Progenitor cell of endocrine pancreas (in vitro differentiated cells): ENCODE measurements around the gene OGA. TPM values are rescaled to one million over a fixed set of nuclear protein-coding genes. Genes with fewer than 3 reads are reported as not detected.

Experiments used
- DNase-seq: peaks from one replicate; pipeline ENCODE4 v3.0.0; 2021; ENCODE audit warnings: low spot score; ENCODE audit not compliant: unreplicated experiment
- H3K27ac Mint-ChIP-seq: 2 replicates; pipeline ENCODE4 v1.8.0; 2021; ENCODE audit warnings: mild to moderate bottlenecking, moderate library complexity, mixed read lengths
- H3K27me3 Mint-ChIP-seq: 2 replicates; pipeline ENCODE4 v1.8.0; 2021; ENCODE audit warnings: mixed read lengths
- H3K36me3 Mint-ChIP-seq: 2 replicates; pipeline ENCODE4 v1.8.0; 2022; ENCODE audit warnings: mixed read lengths; ENCODE audit not compliant: insufficient read depth
- H3K4me1 Mint-ChIP-seq: 2 replicates; pipeline ENCODE4 v1.8.0; 2021; ENCODE audit warnings: low read depth, mixed read lengths
- H3K4me3 Mint-ChIP-seq: 2 replicates; pipeline ENCODE4 v1.8.0; 2021; ENCODE audit warnings: low read depth, mild to moderate bottlenecking, moderate library complexity, mixed read lengths
- H3K9me3 Mint-ChIP-seq: 2 replicates; pipeline ENCODE4 v1.8.0; 2021; ENCODE audit warnings: low read depth, mixed read lengths
- total RNA-seq: library from RNA; stranded (reverse); gene quantifications from 2 replicates; pipeline ENCODE4 v1.2.1, GENCODE V29; 2021
- TF ChIP-seq, protein P1 (sequence below): fragments of 200-600 bp; sonication (generic); IDR thresholded peaks from one replicate; pipeline ENCODE4 v1.5.0; 2021; ENCODE audit warnings: antibody characterized with exemption, mild to moderate bottlenecking; ENCODE audit not compliant: unreplicated experiment

Gene OGA
- total RNA-seq, 1 donor from 2014 or later: 148 TPM

GRCh38 chr10:101741938-101742337, 76.3 kb downstream of the OGA start:
- DNase-seq: no peak
- TF ChIP-seq, protein P1, sequence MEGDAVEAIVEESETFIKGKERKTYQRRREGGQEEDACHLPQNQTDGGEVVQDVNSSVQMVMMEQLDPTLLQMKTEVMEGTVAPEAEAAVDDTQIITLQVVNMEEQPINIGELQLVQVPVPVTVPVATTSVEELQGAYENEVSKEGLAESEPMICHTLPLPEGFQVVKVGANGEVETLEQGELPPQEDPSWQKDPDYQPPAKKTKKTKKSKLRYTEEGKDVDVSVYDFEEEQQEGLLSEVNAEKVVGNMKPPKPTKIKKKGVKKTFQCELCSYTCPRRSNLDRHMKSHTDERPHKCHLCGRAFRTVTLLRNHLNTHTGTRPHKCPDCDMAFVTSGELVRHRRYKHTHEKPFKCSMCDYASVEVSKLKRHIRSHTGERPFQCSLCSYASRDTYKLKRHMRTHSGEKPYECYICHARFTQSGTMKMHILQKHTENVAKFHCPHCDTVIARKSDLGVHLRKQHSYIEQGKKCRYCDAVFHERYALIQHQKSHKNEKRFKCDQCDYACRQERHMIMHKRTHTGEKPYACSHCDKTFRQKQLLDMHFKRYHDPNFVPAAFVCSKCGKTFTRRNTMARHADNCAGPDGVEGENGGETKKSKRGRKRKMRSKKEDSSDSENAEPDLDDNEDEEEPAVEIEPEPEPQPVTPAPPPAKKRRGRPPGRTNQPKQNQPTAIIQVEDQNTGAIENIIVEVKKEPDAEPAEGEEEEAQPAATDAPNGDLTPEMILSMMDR: no peak
- Mint-ChIP-seq H3K4me1 (peaks cover 6% of the 10 kb centered on the region), H3K4me3 (no peak overlapping the region), H3K27me3 (peaks cover 24% of the 10 kb centered on the region), H3K36me3 (no peaks in the 10 kb centered on the region), H3K9me3 (no peaks in the 10 kb centered on the region), H3K27ac (no peak overlapping the region)

DNA sequence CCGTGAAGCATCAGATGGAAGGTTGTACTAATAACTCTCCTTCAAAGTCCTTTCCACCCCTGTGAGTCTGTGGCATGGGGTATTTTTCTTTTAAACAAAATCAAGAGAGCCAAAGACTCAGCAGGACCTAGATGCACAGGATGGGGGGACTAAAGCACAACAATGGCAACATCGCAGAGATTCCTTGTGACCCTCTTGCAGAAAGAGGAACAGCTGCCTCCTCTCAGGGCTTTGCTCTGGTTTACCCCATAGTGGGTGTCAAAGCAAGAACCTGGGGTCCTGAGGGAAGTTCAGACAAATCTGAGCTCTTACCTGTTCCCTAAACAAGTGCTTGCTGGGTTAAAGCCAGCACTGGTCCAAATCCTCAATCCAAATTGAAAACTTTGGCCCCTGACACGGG, 81.6 kb downstream of the OGA start:
- no peaks in the 10 kb centered on the region for H3K9me3 Mint-ChIP-seq
- TF ChIP-seq, protein P1: no peak
- peaks cover 23% of the 10 kb centered on the region for H3K27me3 Mint-ChIP-seq
- H3K4me1 Mint-ChIP-seq: no peaks in the 10 kb centered on the region
- no peak overlapping the region for H3K27ac Mint-ChIP-seq
- no peak for DNase-seq
- H3K4me3 Mint-ChIP-seq: no peak overlapping the region
- no peaks in the 10 kb centered on the region for H3K36me3 Mint-ChIP-seq

Other genes with a start within 250 kb of the OGA start
- gene POLL, start 230.2 kb downstream of the OGA start, total RNA-seq: 49.3 and 55.9 TPM in 2 replicates
- 27.4 and 36.9 TPM in 2 replicates for gene DPCD, start 230.1 kb downstream of the OGA start, total RNA-seq
- 70.7 and 73.3 TPM in 2 replicates for gene FBXW4, start 123.3 kb downstream of the OGA start, total RNA-seq
- gene FGF8, start 42.3 kb downstream of the OGA start, total RNA-seq: 0.69 and 2.4 TPM in 2 replicates
- gene NPM3, start 35.0 kb downstream of the OGA start, total RNA-seq: 39.3 and 44.1 TPM in 2 replicates
- gene KCNIP2, start 25.4 kb upstream of the OGA start, total RNA-seq: 4.4 and 5.5 TPM in 2 replicates
- gene ARMH3, start 237.7 kb upstream of the OGA start, total RNA-seq: 27.1 and 34.4 TPM in 2 replicates
- 15.6 and 17.2 TPM in 2 replicates for gene HPS6, start 246.9 kb upstream of the OGA start, total RNA-seq